DMS79 (cell line): ENCODE data around the gene RIMBP3B.
"Not testable (repeated sequence)": the region's sequence is repeated elsewhere in the genome, so short reads cannot be mapped to it uniquely, and the experiment has no call there.

Source experiments
- DNase-seq: peaks from one replicate; lab custom pipeline; 2025; lab: John Stamatoyannopoulos, UW

RIMBP3B gene

GRCh38 chr22:21418974-21419638 lies 35.6 kb downstream of the RIMBP3B start:
- not testable (repeated sequence) for DNase-seq

GRCh38 chr22:21420180-21420763 lies 36.7 kb downstream of the RIMBP3B start:
- DNase-seq, result not testable (repeated sequence)

GRCh38 chr22:21424084-21424709 lies 40.6 kb downstream of the RIMBP3B start:
- DNase-seq, result not testable (repeated sequence)

GRCh38 chr22:21434378-21435233 lies 51.1 kb downstream of the RIMBP3B start:
- not testable (repeated sequence) for DNase-seq

GRCh38 chr22:21435998-21436810 lies 52.7 kb downstream of the RIMBP3B start:
- not testable (repeated sequence) for DNase-seq

GRCh38 chr22:21438013-21438412 lies 54.5 kb downstream of the RIMBP3B start:
- not testable (repeated sequence) for DNase-seq
